Large intestine (tissue), 3 donors: ENCODE results near the gene GPR107. TPM values are rescaled to one million over a fixed set of nuclear protein-coding genes. Genes with fewer than 3 reads are reported as not detected.

Experiments used
- DNase-seq, 2 donors: peaks; one replicate each; pipeline versions ENCODE4 v3.0.0 to v3.0.0-alpha.2; 2013
- H3K27ac ChIP-seq: one replicate; pipeline ENCODE4 v1.5.1; 2013; ENCODE audit warnings: low read length
- H3K27me3 ChIP-seq: 2 replicates; pipeline ENCODE4 v1.6.1; 2013; ENCODE audit warnings: low read length; ENCODE audit not compliant: control insufficient read depth, insufficient read depth
- H3K36me3 ChIP-seq: 2 replicates; pipeline ENCODE4 v1.6.1; 2013; ENCODE audit warnings: low read length; ENCODE audit not compliant: control insufficient read depth, insufficient read depth
- H3K4me1 ChIP-seq: one replicate; pipeline ENCODE4 v1.6.1; 2013; ENCODE audit warnings: low read length; ENCODE audit not compliant: control insufficient read depth, insufficient read depth
- H3K4me3 ChIP-seq: one replicate; pipeline ENCODE4 v1.5.1; 2013; ENCODE audit warnings: low read length
- H3K9me3 ChIP-seq: one replicate; pipeline ENCODE4 v1.6.1; 2013; ENCODE audit warnings: mild to moderate bottlenecking, low read depth, low read length, moderate library complexity; ENCODE audit not compliant: control insufficient read depth
- WGBS: methylation state at CpG from one replicate; pipeline ENCODE4 v1.1.5; 2013; ENCODE audit warnings: low lambda C conversion rate; ENCODE audit not compliant: insufficient coverage; 5-methylcytosine and 5-hydroxymethylcytosine counted together
- polyA plus RNA-seq: library from polyadenylated mRNA; unstranded; fragments of 120-200 nt; gene quantifications from one replicate; pipeline ENCODE4 v1.2.1, GENCODE V29; 2013

GPR107 gene
- polyA plus RNA-seq, 1 donor, result 32.3 TPM

- no peaks in the 10 kb centered on the region for H3K9me3 ChIP-seq
- H3K27ac ChIP-seq, result no peak overlapping the region
- peaks cover 54% of the 10 kb centered on the region for H3K36me3 ChIP-seq
- no peaks in the 10 kb centered on the region for H3K4me1 ChIP-seq
- no CpG with 5 or more reads among the region's 5 CpGs for WGBS
- no peaks in the 10 kb centered on the region for H3K27me3 ChIP-seq
- DNase-seq, result no peak
- H3K4me3 ChIP-seq, result no peak overlapping the region
Measured at GRCh38 chr9:130110166-130110565, 56.5 kb downstream of the GPR107 start.

GRCh38 chr9:130110596-130111021 lies 56.9 kb downstream of the GPR107 start:
- H3K9me3 ChIP-seq, result no peaks in the 10 kb centered on the region
- no peak overlapping the region for H3K27ac ChIP-seq
- WGBS, result no CpG with 5 or more reads among the region's 7 CpGs
- no peaks in the 10 kb centered on the region for H3K4me1 ChIP-seq
- no peak for DNase-seq
- H3K4me3 ChIP-seq, result no peak overlapping the region
- H3K36me3 ChIP-seq, result peaks cover 52% of the 10 kb centered on the region
- no peaks in the 10 kb centered on the region for H3K27me3 ChIP-seq

GRCh38 chr9:130111786-130112537 lies 58.3 kb downstream of the GPR107 start:
- H3K36me3 ChIP-seq, result peaks cover 51% of the 10 kb centered on the region
- H3K4me3 ChIP-seq, result no peak overlapping the region
- H3K27me3 ChIP-seq, result no peaks in the 10 kb centered on the region
- 100% methylated on average over 3 of the region's 30 CpGs for WGBS
- no peaks in the 10 kb centered on the region for H3K4me1 ChIP-seq
- H3K27ac ChIP-seq, result no peak overlapping the region
- no peaks in the 10 kb centered on the region for H3K9me3 ChIP-seq
- DNase-seq, result no peak

- Histone ChIP-seq H3K4me3 (no peak overlapping the region), H3K4me1 (no peaks in the 10 kb centered on the region), H3K27me3 (no peaks in the 10 kb centered on the region), H3K27ac (no peak overlapping the region), H3K9me3 (no peaks in the 10 kb centered on the region), H3K36me3 (peaks cover 51% of the 10 kb centered on the region)
- no peak for DNase-seq
- no CpG with 5 or more reads among the region's 3 CpGs for WGBS
Measured at GRCh38 chr9:130112538-130113151, 58.9 kb downstream of the GPR107 start.

GRCh38 chr9:130114741-130115140 lies 61.0 kb downstream of the GPR107 start:
- Histone ChIP-seq H3K4me3 (no peak overlapping the region), H3K27me3 (no peaks in the 10 kb centered on the region), H3K4me1 (no peaks in the 10 kb centered on the region), H3K9me3 (no peaks in the 10 kb centered on the region), H3K27ac (no peak overlapping the region), H3K36me3 (peaks cover 54% of the 10 kb centered on the region)
- DNase-seq, result no peak

- H3K27ac ChIP-seq, result no peak overlapping the region
- WGBS, result no CpG with 5 or more reads among the region's 9 CpGs
- H3K4me1 ChIP-seq, result no peaks in the 10 kb centered on the region
- no peak for DNase-seq
- H3K4me3 ChIP-seq, result no peak overlapping the region
- H3K9me3 ChIP-seq, result no peaks in the 10 kb centered on the region
- H3K36me3 ChIP-seq, result peaks cover 46% of the 10 kb centered on the region
- no peaks in the 10 kb centered on the region for H3K27me3 ChIP-seq
Measured at GRCh38 chr9:130116346-130116745, 62.6 kb downstream of the GPR107 start.

- Histone ChIP-seq H3K4me3 (no peak overlapping the region), H3K27me3 (no peaks in the 10 kb centered on the region), H3K4me1 (no peaks in the 10 kb centered on the region), H3K27ac (no peak overlapping the region), H3K36me3 (peaks cover 42% of the 10 kb centered on the region), H3K9me3 (no peaks in the 10 kb centered on the region)
- DNase-seq, result no peak
- WGBS, result no CpG with 5 or more reads among the region's 9 CpGs
Measured at GRCh38 chr9:130117376-130117775, 63.7 kb downstream of the GPR107 start.

- Histone ChIP-seq H3K4me3 (no peak overlapping the region), H3K4me1 (no peaks in the 10 kb centered on the region), H3K27me3 (no peaks in the 10 kb centered on the region), H3K36me3 (peaks cover 45% of the 10 kb centered on the region), H3K27ac (no peak overlapping the region), H3K9me3 (no peaks in the 10 kb centered on the region)
- no CpG with 5 or more reads among the region's 11 CpGs for WGBS
- DNase-seq, result no peak
Measured at GRCh38 chr9:130117816-130118632, 64.3 kb downstream of the GPR107 start.

GRCh38 chr9:130118841-130119518 lies 65.3 kb downstream of the GPR107 start:
- Histone ChIP-seq H3K27me3 (no peaks in the 10 kb centered on the region), H3K4me1 (no peaks in the 10 kb centered on the region), H3K27ac (no peak overlapping the region), H3K9me3 (no peaks in the 10 kb centered on the region), H3K4me3 (no peak overlapping the region), H3K36me3 (peaks cover 48% of the 10 kb centered on the region)
- no peak for DNase-seq
- no CpG with 5 or more reads among the region's 17 CpGs for WGBS
